ENCODE results near the gene TTC28. TPM values are rescaled to one million over a fixed set of nuclear protein-coding genes. Genes with fewer than 3 reads are reported as not detected.

The TTC28 gene
- total RNA-seq, 2 donors from 2014 or later, result 29.2 to 74.6 TPM

- peak; percentile 44 for DNase-seq (ENCODE audit: low spot score)
- intact Hi-C loops (cut with DNase I), result loop anchor here (2.0 to 10.0 kb wide), 3 partner anchors 133 to 543 kb away; no protein-coding TSS in a partner anchor
- Histone ChIP-seq H3K4me3 (no peak overlapping the region), H3K36me3 (no peaks in the 10 kb centered on the region), H3K27ac (no peak overlapping the region), H3K4me1 (replicated peaks) (no peaks in the 10 kb centered on the region), H3K9me3 (no peaks in the 10 kb centered on the region), H3K27me3 (replicated peaks; ENCODE audit: insufficient read depth) (no peaks in the 10 kb centered on the region)
- 40% methylated on average over 5 of the region's 5 CpGs for WGBS
- no peak for TF ChIP-seq POLR2AphosphoS5 (IDR thresholded peaks at IDR 0.05)
- TF ChIP-seq, protein P1, sequence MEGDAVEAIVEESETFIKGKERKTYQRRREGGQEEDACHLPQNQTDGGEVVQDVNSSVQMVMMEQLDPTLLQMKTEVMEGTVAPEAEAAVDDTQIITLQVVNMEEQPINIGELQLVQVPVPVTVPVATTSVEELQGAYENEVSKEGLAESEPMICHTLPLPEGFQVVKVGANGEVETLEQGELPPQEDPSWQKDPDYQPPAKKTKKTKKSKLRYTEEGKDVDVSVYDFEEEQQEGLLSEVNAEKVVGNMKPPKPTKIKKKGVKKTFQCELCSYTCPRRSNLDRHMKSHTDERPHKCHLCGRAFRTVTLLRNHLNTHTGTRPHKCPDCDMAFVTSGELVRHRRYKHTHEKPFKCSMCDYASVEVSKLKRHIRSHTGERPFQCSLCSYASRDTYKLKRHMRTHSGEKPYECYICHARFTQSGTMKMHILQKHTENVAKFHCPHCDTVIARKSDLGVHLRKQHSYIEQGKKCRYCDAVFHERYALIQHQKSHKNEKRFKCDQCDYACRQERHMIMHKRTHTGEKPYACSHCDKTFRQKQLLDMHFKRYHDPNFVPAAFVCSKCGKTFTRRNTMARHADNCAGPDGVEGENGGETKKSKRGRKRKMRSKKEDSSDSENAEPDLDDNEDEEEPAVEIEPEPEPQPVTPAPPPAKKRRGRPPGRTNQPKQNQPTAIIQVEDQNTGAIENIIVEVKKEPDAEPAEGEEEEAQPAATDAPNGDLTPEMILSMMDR (IDR thresholded peaks at IDR 0.05), result peak in 3 of 4 experiments; percentile 68 to 82 (median 77)
Observed at GRCh38 chr22:28051787-28052356, 627.8 kb downstream of the TTC28 start.

- TF ChIP-seq POLR2AphosphoS5 (IDR thresholded peaks at IDR 0.05), result no peak
- TF ChIP-seq POLR2A (IDR thresholded peaks at IDR 0.05), result no peak
- TF ChIP-seq, protein P1 (IDR thresholded peaks at IDR 0.05), result no peak
- WGBS, result 76% methylated on average over 7 of the region's 7 CpGs
- DNase-seq (ENCODE audit: low spot score), result no peak
- H3K4me1 ChIP-seq (replicated peaks), result no peaks in the 10 kb centered on the region
- no peaks in the 10 kb centered on the region for H3K9me3 ChIP-seq
- no peak overlapping the region for H3K4me3 ChIP-seq
- H3K36me3 ChIP-seq, result no peaks in the 10 kb centered on the region
- no peaks in the 10 kb centered on the region for H3K27me3 ChIP-seq (replicated peaks; ENCODE audit: insufficient read depth)
- H3K27ac ChIP-seq, result no peak overlapping the region
- intact Hi-C loops (cut with DNase I), result loop anchor here (5.0 to 10.0 kb wide), 2 partner anchors 134 to 391 kb away; no protein-coding TSS in a partner anchor
Observed at GRCh38 chr22:28051091-28051786, 628.4 kb downstream of the TTC28 start.

DNA sequence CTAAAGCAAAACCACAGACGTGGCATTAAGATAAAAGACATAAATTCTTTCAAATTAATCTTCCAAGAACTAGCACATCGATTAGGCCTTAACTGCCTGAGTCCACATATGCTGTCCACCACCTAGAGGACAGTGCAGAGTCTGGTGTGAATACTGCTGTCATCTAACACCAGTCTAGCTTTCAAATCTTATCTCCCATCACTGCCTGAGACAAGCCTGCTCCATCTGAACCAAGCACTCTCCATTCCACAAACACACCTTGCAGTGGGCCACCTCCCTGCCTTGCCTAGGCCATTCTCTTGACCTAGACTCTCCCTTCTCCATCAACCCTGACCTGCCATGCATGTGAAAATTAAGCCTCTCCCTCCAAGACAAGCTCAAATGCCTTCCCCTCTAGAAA is 631.1 kb downstream of the TTC28 start:
- H3K4me3 ChIP-seq, result no peak overlapping the region
- H3K4me1 ChIP-seq (replicated peaks), result no peaks in the 10 kb centered on the region
- intact Hi-C loops (cut with DNase I), result no loop called here
- no peaks in the 10 kb centered on the region for H3K27me3 ChIP-seq (replicated peaks; ENCODE audit: insufficient read depth)
- TF ChIP-seq POLR2A (IDR thresholded peaks at IDR 0.05), result no peak
- no peak for TF ChIP-seq POLR2AphosphoS5 (IDR thresholded peaks at IDR 0.05)
- TF ChIP-seq, protein P1 (IDR thresholded peaks at IDR 0.05), result no peak
- no peak for DNase-seq (ENCODE audit: low spot score)
- H3K9me3 ChIP-seq, result no peaks in the 10 kb centered on the region
- H3K27ac ChIP-seq, result no peak overlapping the region
- H3K36me3 ChIP-seq, result no peaks in the 10 kb centered on the region
- WGBS, result 57% methylated on average over 2 of the region's 2 CpGs

- Histone ChIP-seq H3K36me3 (no peaks in the 10 kb centered on the region), H3K4me3 (no peak overlapping the region), H3K27me3 (replicated peaks; ENCODE audit: insufficient read depth) (no peaks in the 10 kb centered on the region), H3K27ac (no peak overlapping the region), H3K4me1 (replicated peaks) (no peaks in the 10 kb centered on the region), H3K9me3 (no peaks in the 10 kb centered on the region)
- intact Hi-C loops (cut with DNase I), result no loop called here
- 89% methylated on average over 1 of the region's 1 CpG for WGBS
- no peak for TF ChIP-seq POLR2A (IDR thresholded peaks at IDR 0.05)
- TF ChIP-seq, protein P1 (IDR thresholded peaks at IDR 0.05), result no peak
- no peak for TF ChIP-seq POLR2AphosphoS5 (IDR thresholded peaks at IDR 0.05)
- no peak for DNase-seq (ENCODE audit: low spot score)
Observed at GRCh38 chr22:28047740-28048139, 631.9 kb downstream of the TTC28 start.

GRCh38 chr22:28046100-28046499 is 633.5 kb downstream of the TTC28 start:
- TF ChIP-seq POLR2A (IDR thresholded peaks at IDR 0.05), result no peak
- TF ChIP-seq, protein P1 (IDR thresholded peaks at IDR 0.05), result no peak
- TF ChIP-seq POLR2AphosphoS5 (IDR thresholded peaks at IDR 0.05), result no peak
- Histone ChIP-seq H3K9me3 (no peaks in the 10 kb centered on the region), H3K4me3 (no peak overlapping the region), H3K36me3 (no peaks in the 10 kb centered on the region), H3K27me3 (replicated peaks; ENCODE audit: insufficient read depth) (no peaks in the 10 kb centered on the region), H3K27ac (no peak overlapping the region), H3K4me1 (replicated peaks) (no peaks in the 10 kb centered on the region)
- no peak for DNase-seq (ENCODE audit: low spot score)
- intact Hi-C loops (cut with DNase I), result no loop called here
